ENCODE results near the gene CCM2L. TPM values are rescaled to one million over a fixed set of nuclear protein-coding genes. Genes with fewer than 3 reads are reported as not detected.

CCM2L gene
- total and polyA plus RNA-seq, 2 donors (not counting 1 experiment from before 2014, with no cell fraction given) = not detected

GRCh38 chr20:31977080-31977479 is 33.2 kb upstream of the CCM2L start:
- no peaks in the 10 kb centered on the region for H3K79me2 ChIP-seq (ENCODE audit: control insufficient read depth, insufficient read depth, low read length)
- H3K27ac Mint-ChIP-seq = no peak overlapping the region
- H3K4me1 Mint-ChIP-seq = no peaks in the 10 kb centered on the region
- TF ChIP-seq, protein P1, sequence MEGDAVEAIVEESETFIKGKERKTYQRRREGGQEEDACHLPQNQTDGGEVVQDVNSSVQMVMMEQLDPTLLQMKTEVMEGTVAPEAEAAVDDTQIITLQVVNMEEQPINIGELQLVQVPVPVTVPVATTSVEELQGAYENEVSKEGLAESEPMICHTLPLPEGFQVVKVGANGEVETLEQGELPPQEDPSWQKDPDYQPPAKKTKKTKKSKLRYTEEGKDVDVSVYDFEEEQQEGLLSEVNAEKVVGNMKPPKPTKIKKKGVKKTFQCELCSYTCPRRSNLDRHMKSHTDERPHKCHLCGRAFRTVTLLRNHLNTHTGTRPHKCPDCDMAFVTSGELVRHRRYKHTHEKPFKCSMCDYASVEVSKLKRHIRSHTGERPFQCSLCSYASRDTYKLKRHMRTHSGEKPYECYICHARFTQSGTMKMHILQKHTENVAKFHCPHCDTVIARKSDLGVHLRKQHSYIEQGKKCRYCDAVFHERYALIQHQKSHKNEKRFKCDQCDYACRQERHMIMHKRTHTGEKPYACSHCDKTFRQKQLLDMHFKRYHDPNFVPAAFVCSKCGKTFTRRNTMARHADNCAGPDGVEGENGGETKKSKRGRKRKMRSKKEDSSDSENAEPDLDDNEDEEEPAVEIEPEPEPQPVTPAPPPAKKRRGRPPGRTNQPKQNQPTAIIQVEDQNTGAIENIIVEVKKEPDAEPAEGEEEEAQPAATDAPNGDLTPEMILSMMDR (IDR thresholded peaks at IDR 0.05) = no peak
- TF ChIP-seq EZH2 (IDR thresholded peaks at IDR 0.05; ENCODE audit: borderline replicate concordance, insufficient read depth, low read depth, low read length, poor library complexity, severe bottlenecking) = no peak
- ATAC-seq (ENCODE audit: low read depth) (no peak), DNase-seq (no peak)
- H3K4me1 ChIP-seq (ENCODE audit: control insufficient read depth in 2 of 2, insufficient read depth in 2 of 2, low read length in 2 of 2) = no peaks in the 10 kb centered on the region
- no peak overlapping the region for H3K9ac ChIP-seq (ENCODE audit: low read length)
- peaks cover 0 to 7% (median 0%) of the 10 kb centered on the region in 4 experiments for H3K27me3 ChIP-seq (replicated peaks in 1 of 4; ENCODE audit: control extremely low read depth in 1 of 4, control insufficient read depth in 3 of 4, insufficient read depth in 4 of 4, low read length in 3 of 4)
- ChIA-PET POLR2A (no interaction called here), CTCF (no interaction called here)
- no peaks in the 10 kb centered on the region for H3K9me3 Mint-ChIP-seq (ENCODE audit: insufficient read depth)
- no peaks in the 10 kb centered on the region for H3K36me3 ChIP-seq (replicated peaks in 1 of 2; ENCODE audit: control extremely low read depth in 1 of 2, control insufficient read depth in 1 of 2, extremely low read depth in 1 of 2, insufficient read depth in 2 of 2, low read length in 1 of 2)
- intact Hi-C loops (cut with micrococcal nuclease) = no loop called here
- H3K27ac ChIP-seq (ENCODE audit: low read length in 2 of 2) = no peak overlapping the region
- H3K27me3 Mint-ChIP-seq = peaks cover 50% of the 10 kb centered on the region
- no peak overlapping the region for H3K4me3 Mint-ChIP-seq
- H3K4me3 ChIP-seq (ENCODE audit: control extremely low read depth in 1 of 5, extremely low read depth in 1 of 5, insufficient read depth in 1 of 5, low read depth in 2 of 5, low read length in 4 of 5) = no peak overlapping the region
- no peaks in the 10 kb centered on the region for H4K20me1 ChIP-seq (ENCODE audit: control insufficient read depth, insufficient read depth, low read length, poor library complexity, severe bottlenecking)
- H3K9me3 ChIP-seq (ENCODE audit: control extremely low read depth in 1 of 3, control insufficient read depth in 2 of 3, insufficient read depth in 1 of 3, low read length in 2 of 3) = no peaks in the 10 kb centered on the region
- 90% methylated on average over 4 of the region's 4 CpGs for WGBS (ENCODE audit: insufficient coverage)
- no peak overlapping the region for H2AFZ ChIP-seq (ENCODE audit: insufficient read depth, low read depth, low read length, poor library complexity, severe bottlenecking)
- no peak overlapping the region for H3K4me2 ChIP-seq (replicated peaks; ENCODE audit: low read depth, low read length, poor library complexity, severe bottlenecking)

DNA sequence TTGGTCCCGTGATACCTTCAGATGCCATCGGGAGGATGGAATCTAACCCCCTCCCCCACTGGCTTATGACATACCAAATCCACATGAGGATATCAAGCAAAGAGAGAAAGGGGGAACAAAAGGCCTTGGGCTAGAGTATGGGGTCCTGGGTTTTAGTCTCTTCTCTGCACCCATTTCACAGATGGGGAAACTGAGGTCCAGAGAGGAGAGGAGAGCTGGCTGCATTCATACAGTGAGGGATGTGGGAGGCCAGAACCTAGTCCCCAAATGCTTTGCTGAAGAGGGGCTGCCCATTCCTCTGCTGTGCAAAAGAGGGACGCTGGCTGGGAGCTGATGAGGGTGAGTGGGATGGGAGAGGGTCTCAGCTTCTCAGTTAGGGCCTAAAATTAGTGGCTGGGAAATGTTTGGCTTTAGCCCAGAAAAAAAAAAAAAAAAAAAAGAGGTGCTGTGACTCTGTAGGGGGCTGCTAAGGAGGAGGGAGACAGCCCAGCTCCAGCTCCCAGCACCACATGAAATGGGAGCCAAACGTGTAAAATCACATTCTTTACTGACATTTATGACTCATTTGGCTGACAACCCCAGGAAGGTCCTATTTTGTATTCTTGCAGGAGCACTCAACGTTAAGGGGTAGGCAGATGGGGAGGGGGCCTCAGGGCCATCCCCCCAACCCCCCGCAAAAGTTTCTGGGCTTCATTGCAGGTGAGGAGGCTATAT is 30.4 kb upstream of the CCM2L start:
- Mint-ChIP-seq H3K27ac (no peak overlapping the region), H3K4me3 (no peak overlapping the region), H3K27me3 (peaks cover 41% of the 10 kb centered on the region), H3K4me1 (no peaks in the 10 kb centered on the region), H3K9me3 (ENCODE audit: insufficient read depth) (no peaks in the 10 kb centered on the region)
- Histone ChIP-seq H4K20me1 (ENCODE audit: control insufficient read depth, insufficient read depth, low read length, poor library complexity, severe bottlenecking) (no peaks in the 10 kb centered on the region), H2AFZ (ENCODE audit: insufficient read depth, low read depth, low read length, poor library complexity, severe bottlenecking) (no peak overlapping the region), H3K4me3 (ENCODE audit: control extremely low read depth in 1 of 5, extremely low read depth in 1 of 5, insufficient read depth in 1 of 5, low read depth in 2 of 5, low read length in 4 of 5) (no peak overlapping the region), H3K27me3 (replicated peaks in 1 of 4; ENCODE audit: control extremely low read depth in 1 of 4, control insufficient read depth in 3 of 4, insufficient read depth in 4 of 4, low read length in 3 of 4) (peaks cover 0 to 5% (median 0%) of the 10 kb centered on the region in 4 experiments), H3K4me1 (ENCODE audit: control insufficient read depth in 2 of 2, insufficient read depth in 2 of 2, low read length in 2 of 2) (no peaks in the 10 kb centered on the region), H3K36me3 (replicated peaks in 1 of 2; ENCODE audit: control extremely low read depth in 1 of 2, control insufficient read depth in 1 of 2, extremely low read depth in 1 of 2, insufficient read depth in 2 of 2, low read length in 1 of 2) (no peaks in the 10 kb centered on the region), H3K9ac (ENCODE audit: low read length) (no peak overlapping the region), H3K27ac (ENCODE audit: low read length in 2 of 2) (no peak overlapping the region), H3K79me2 (ENCODE audit: control insufficient read depth, insufficient read depth, low read length) (no peaks in the 10 kb centered on the region), H3K4me2 (replicated peaks; ENCODE audit: low read depth, low read length, poor library complexity, severe bottlenecking) (no peak overlapping the region), H3K9me3 (ENCODE audit: control extremely low read depth in 1 of 3, control insufficient read depth in 2 of 3, insufficient read depth in 1 of 3, low read length in 2 of 3) (no peaks in the 10 kb centered on the region)
- DNase-seq (no peak), ATAC-seq (ENCODE audit: low read depth) (no peak)
- intact Hi-C loops (cut with micrococcal nuclease) = no loop called here
- TF ChIP-seq, protein P1 (IDR thresholded peaks at IDR 0.05) = no peak
- no peak for TF ChIP-seq EZH2 (IDR thresholded peaks at IDR 0.05; ENCODE audit: borderline replicate concordance, insufficient read depth, low read depth, low read length, poor library complexity, severe bottlenecking)
- POLR2A ChIA-PET = no interaction called here
- CTCF ChIA-PET = no interaction called here
- WGBS (ENCODE audit: insufficient coverage) = 89% methylated on average over 2 of the region's 6 CpGs
